Endodermal cell (in vitro differentiated cells): ENCODE results near the gene DOCK7. TPM values are rescaled to one million over a fixed set of nuclear protein-coding genes. Genes with fewer than 3 reads are reported as not detected.

Source experiments
- DNase-seq: peaks from one replicate; pipeline ENCODE4 v3.0.0-alpha.2; 2017
- H3K27ac ChIP-seq: 2 replicates; pipeline ENCODE4 v1.5.1; 2013; ENCODE audit warnings: mild to moderate bottlenecking, low read depth, low read length, moderate library complexity
- H3K27me3 ChIP-seq: 2 replicates; pipeline ENCODE4 v1.6.1; 2013; ENCODE audit warnings: mild to moderate bottlenecking, low read length, moderate library complexity; ENCODE audit not compliant: insufficient read depth, control insufficient read depth, poor library complexity, severe bottlenecking
- H3K36me3 ChIP-seq: 2 replicates; pipeline ENCODE4 v1.7.0; 2013; ENCODE audit warnings: mild to moderate bottlenecking, low read length, moderate library complexity; ENCODE audit not compliant: control insufficient read depth, insufficient read depth
- H3K4me1 ChIP-seq: one replicate; pipeline ENCODE4 v1.7.0; 2013; ENCODE audit warnings: low read length; ENCODE audit not compliant: control insufficient read depth, insufficient read depth
- H3K4me3 ChIP-seq: 2 replicates; pipeline ENCODE4 v1.5.1; 2013; ENCODE audit warnings: mild to moderate bottlenecking, low read length, moderate library complexity
- H3K9ac ChIP-seq: 2 replicates; pipeline ENCODE4 v1.6.1; 2013; ENCODE audit warnings: mild to moderate bottlenecking, low read length, moderate library complexity; ENCODE audit not compliant: poor library complexity, severe bottlenecking; ENCODE audit errors: extremely low read depth
- H3K9me3 ChIP-seq: 2 replicates; pipeline ENCODE4 v1.6.1; 2013; ENCODE audit warnings: mild to moderate bottlenecking, low read length, moderate library complexity; ENCODE audit not compliant: control insufficient read depth
- H3K27ac Mint-ChIP-seq: 2 replicates; pipeline ENCODE4 v1.8.0; 2020; ENCODE audit warnings: mixed read lengths
- H3K27me3 Mint-ChIP-seq: 2 replicates; pipeline ENCODE4 v1.8.0; 2021; ENCODE audit warnings: mild to moderate bottlenecking, mixed read lengths; ENCODE audit not compliant: insufficient read depth
- H3K36me3 Mint-ChIP-seq: 2 replicates; pipeline ENCODE4 v1.8.0; 2020; ENCODE audit warnings: low read depth, mixed read lengths
- H3K4me1 Mint-ChIP-seq: 2 replicates; pipeline ENCODE4 v1.8.0; 2020; ENCODE audit warnings: mixed read lengths
- H3K4me3 Mint-ChIP-seq: 2 replicates; pipeline ENCODE4 v1.8.0; 2020; ENCODE audit warnings: mild to moderate bottlenecking, moderate library complexity, mixed read lengths
- H3K9me3 Mint-ChIP-seq: 2 replicates; pipeline ENCODE4 v1.8.0; 2020; ENCODE audit warnings: mild to moderate bottlenecking, mixed read lengths
- CTCF ChIP-seq: fragments of 200-600 bp; sonication (generic); conservative IDR thresholded peaks from 2 replicates; pipeline ENCODE4 v1.5.0; 2021; ENCODE audit warnings: antibody characterized with exemption, mild to moderate bottlenecking
- WGBS, 2 experiments: methylation state at CpG; one replicate each; pipeline versions ENCODE4 v1.1.5 to v1.1.7; 2013; ENCODE audit warnings: missing lambda C conversion rate in 2 of 2, mixed read lengths in 1 of 2; ENCODE audit not compliant: insufficient coverage in 1 of 2, insufficient read length in 1 of 2; 5-methylcytosine and 5-hydroxymethylcytosine counted together
- total RNA-seq, 2 donors: library from RNA; stranded (reverse); fragmentation: NEBNext Ultra II Directional in 1 of 2; extraction: Animal tissue kit (Norgen Biotek cat#: 25700) in 1 of 2; gene quantifications; 2 replicates in 1 of 2; 3 replicates in 1 of 2; pipeline ENCODE4 v1.2.1, GENCODE V29; 2021

The DOCK7 gene
- total RNA-seq, 2 donors from 2014 or later = 66.8 to 72.8 TPM

DNA sequence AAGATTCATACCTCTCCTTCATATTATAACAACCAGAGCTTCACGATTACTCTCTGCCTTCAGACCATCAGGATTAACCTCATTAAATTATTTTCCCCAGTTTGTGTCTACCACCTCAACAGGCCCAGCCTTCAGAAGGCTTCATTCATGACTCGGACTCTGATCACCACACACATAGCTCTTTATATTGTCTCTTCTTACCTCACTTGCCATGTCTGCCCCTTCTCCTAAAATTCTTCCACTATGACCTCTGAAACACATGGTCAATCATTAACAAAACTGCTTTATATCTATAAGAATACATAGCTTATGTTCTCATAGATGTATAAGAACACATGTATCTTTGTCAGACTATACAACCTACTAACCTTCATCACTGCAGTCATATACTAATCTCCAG lies 171.6 kb downstream of the DOCK7 start:
- H3K9ac ChIP-seq = no peak overlapping the region
- H3K4me1 Mint-ChIP-seq = no peaks in the 10 kb centered on the region

DNA sequence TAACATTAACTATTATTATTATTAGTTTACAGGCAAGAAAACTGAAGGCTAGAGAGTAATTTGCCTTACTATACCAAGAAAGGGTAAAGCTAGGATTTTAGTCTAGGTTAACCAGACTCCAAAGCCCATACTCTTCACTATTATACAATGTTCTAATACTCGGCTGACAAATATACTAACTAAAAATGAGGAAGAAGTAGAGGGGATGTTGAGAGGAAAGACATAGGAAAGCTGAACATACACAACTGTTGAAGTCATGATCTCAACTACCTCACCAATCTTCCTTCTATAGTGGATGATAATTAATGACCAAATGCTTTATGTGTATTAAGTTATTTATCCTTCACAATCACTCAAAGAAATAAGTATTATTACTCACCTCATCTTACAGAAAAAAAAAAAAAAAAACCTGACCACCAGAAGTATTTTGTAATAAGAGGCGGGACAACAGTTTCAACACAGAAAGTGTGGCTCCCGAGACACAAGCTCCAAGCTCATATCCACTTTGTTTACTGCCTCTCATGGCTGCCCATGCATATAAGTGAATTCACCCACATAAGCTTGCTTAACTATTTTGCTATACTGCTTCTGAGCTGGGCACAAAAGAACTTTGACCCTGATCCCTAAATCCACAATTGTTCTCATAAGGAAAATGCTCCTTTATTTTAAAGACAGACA lies 173.3 kb downstream of the DOCK7 start:
- peaks cover 29% of the 10 kb centered on the region for H3K36me3 Mint-ChIP-seq
- peaks cover 24% of the 10 kb centered on the region for H3K36me3 ChIP-seq
- H3K27ac ChIP-seq = no peak overlapping the region
- no peak overlapping the region for H3K9ac ChIP-seq
- WGBS, 2 experiments = 87 to 100% methylated on average over 1 to 2 of the region's 3 CpGs
- no peaks in the 10 kb centered on the region for H3K27me3 ChIP-seq
- no peak overlapping the region for H3K4me3 ChIP-seq
- H3K4me3 Mint-ChIP-seq = no peak overlapping the region
- no peaks in the 10 kb centered on the region for H3K4me1 ChIP-seq
- DNase-seq = no peak
- H3K4me1 Mint-ChIP-seq = no peaks in the 10 kb centered on the region
- H3K27me3 Mint-ChIP-seq = no peaks in the 10 kb centered on the region
- peaks cover 12% of the 10 kb centered on the region for H3K9me3 ChIP-seq
- no peak for TF ChIP-seq CTCF
- no peak overlapping the region for H3K27ac Mint-ChIP-seq
- H3K9me3 Mint-ChIP-seq = peaks cover 10% of the 10 kb centered on the region

More for the DNA sequence above, 171.6 kb downstream of the DOCK7 start:
- H3K9me3 ChIP-seq = peaks cover 16% of the 10 kb centered on the region
- H3K9me3 Mint-ChIP-seq = peaks cover 20% of the 10 kb centered on the region
- WGBS, 2 experiments = 92 to 94% methylated on average over 2 of the region's 2 CpGs
- TF ChIP-seq CTCF = no peak
- no peaks in the 10 kb centered on the region for H3K27me3 ChIP-seq
- H3K27ac ChIP-seq = no peak overlapping the region
- no peak for DNase-seq
- H3K36me3 ChIP-seq = peaks cover 24% of the 10 kb centered on the region
- no peak overlapping the region for H3K27ac Mint-ChIP-seq
- H3K36me3 Mint-ChIP-seq = peaks cover 44% of the 10 kb centered on the region
- H3K4me1 ChIP-seq = no peaks in the 10 kb centered on the region
- no peak overlapping the region for H3K4me3 Mint-ChIP-seq
- no peaks in the 10 kb centered on the region for H3K27me3 Mint-ChIP-seq
- no peak overlapping the region for H3K4me3 ChIP-seq

DNA sequence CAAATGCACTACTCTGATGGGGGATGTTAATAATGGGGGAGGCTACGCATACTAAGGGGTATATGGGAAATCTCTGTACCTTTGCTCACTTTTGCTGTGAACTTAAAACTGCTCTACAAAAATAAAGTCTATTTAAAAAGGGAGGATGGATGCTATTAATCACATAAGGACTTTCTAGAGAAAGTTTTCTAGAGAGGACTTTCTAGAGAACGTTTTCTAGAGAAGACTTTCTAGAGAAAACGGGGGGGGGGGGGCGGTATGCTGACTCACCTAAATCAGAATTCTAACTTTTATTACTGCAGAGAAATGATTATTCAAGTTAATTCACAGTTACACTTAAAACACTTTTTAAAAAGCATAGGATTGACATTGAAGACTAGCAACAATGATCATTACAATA lies 175.2 kb downstream of the DOCK7 start:
- H3K27me3 Mint-ChIP-seq = no peaks in the 10 kb centered on the region
- Histone ChIP-seq H3K27ac (no peak overlapping the region), H3K36me3 (peaks cover 16% of the 10 kb centered on the region), H3K27me3 (no peaks in the 10 kb centered on the region), H3K4me1 (no peaks in the 10 kb centered on the region), H3K9ac (no peak overlapping the region), H3K4me3 (no peak overlapping the region), H3K9me3 (no peaks in the 10 kb centered on the region)
- TF ChIP-seq CTCF = no peak
- no peak overlapping the region for H3K4me3 Mint-ChIP-seq
- no peaks in the 10 kb centered on the region for H3K4me1 Mint-ChIP-seq
- DNase-seq = no peak
- peaks cover 16% of the 10 kb centered on the region for H3K36me3 Mint-ChIP-seq
- 100% methylated on average over 1 of the region's 4 CpGs; no CpG with 5 or more reads in 1 of the 2 experiments for WGBS, 2 experiments
- H3K27ac Mint-ChIP-seq = no peak overlapping the region
- H3K9me3 Mint-ChIP-seq = no peaks in the 10 kb centered on the region
